Sigmoid colon (tissue), 7 donors: ENCODE results near the gene RAB3C. TPM values are rescaled to one million over a fixed set of nuclear protein-coding genes. Genes with fewer than 3 reads are reported as not detected.

Experiments used
- DNase-seq: peaks from one replicate; pipeline ENCODE4 v3.0.0-alpha.2; 2019
- H3K27ac ChIP-seq, 4 donors: fragments of 200-600 bp; sonication (generic); one replicate each; pipeline ENCODE4 v1.5.1; 2016 to 2019; ENCODE audit warnings: mild to moderate bottlenecking in 1 of 4
- H3K27me3 ChIP-seq, 3 donors: fragments of 200-600 bp; sonication (generic); one replicate each; pipeline ENCODE4 v1.5.1; 2019; ENCODE audit warnings: mild to moderate bottlenecking in 1 of 3
- H3K36me3 ChIP-seq, 4 donors: fragments of 200-600 bp; sonication (generic); one replicate each; pipeline ENCODE4 v1.5.1; 2016 to 2019
- H3K4me1 ChIP-seq, 4 donors: fragments of 200-600 bp; sonication (generic); one replicate each; pipeline ENCODE4 v1.5.1; 2017 to 2019
- H3K4me3 ChIP-seq, 4 donors: fragments of 200-600 bp; sonication (generic); one replicate each; pipeline ENCODE4 v1.5.1; 2017 to 2019; ENCODE audit warnings: mild to moderate bottlenecking in 2 of 4, moderate library complexity in 1 of 4
- H3K9me3 ChIP-seq, 4 donors: fragments of 200-600 bp in 3 of 4; sonication (generic) in 3 of 4; one replicate each; pipeline versions ENCODE4 v1.5.1 to v1.6.1; 2013 to 2019
- CTCF ChIP-seq, 4 experiments: fragments of 450-650 bp in 3 of 4; fragments of 200-600 bp in 1 of 4; IDR thresholded peaks; one replicate each; pipeline ENCODE4 v1.5.1; 2016 to 2019; ENCODE audit warnings: antibody characterized with exemption in 4 of 4, mild to moderate bottlenecking in 3 of 4, moderate library complexity in 2 of 4
- EP300 ChIP-seq, 4 donors: sonication (generic); formaldehyde crosslinking; IDR thresholded peaks; one replicate each; pipeline ENCODE4 v1.6.1; 2017; ENCODE audit warnings: antibody characterized with exemption in 4 of 4
- POLR2A ChIP-seq, 2 donors: fragments of 450-650 bp; IDR thresholded peaks; one replicate each; pipeline ENCODE4 v1.6.1; 2016; ENCODE audit warnings: antibody characterized with exemption in 2 of 2, mild to moderate bottlenecking in 2 of 2, moderate library complexity in 2 of 2
- POLR2AphosphoS5 ChIP-seq, 4 donors: sonication (generic); formaldehyde crosslinking; IDR thresholded peaks; one replicate each; pipeline ENCODE4 v1.6.1; 2017; ENCODE audit warnings: antibody characterized with exemption in 4 of 4
- WGBS, 2 donors: extraction: QIAGEN DNeasy Blood & Tissue Kit; methylation state at CpG; one replicate each; pipeline ENCODE4 v1.1.7; 2013; 5-methylcytosine and 5-hydroxymethylcytosine counted together
- intact Hi-C: fragments of 100-400 bp; cut with DNase I; formaldehyde crosslinking; loops from one replicate; pipeline ENCODE4 v1.15.1; 2023
- polyA plus RNA-seq, 3 donors: library from polyadenylated mRNA; stranded (reverse); fragments of 200-250 nt; gene quantifications; one replicate each; pipeline ENCODE4 v1.2.3, GENCODE V29; 2013
- total RNA-seq, 4 donors: library from RNA; depleted of rRNA; stranded (reverse); fragments of >200 nt; gene quantifications; one replicate each; pipeline ENCODE4 v1.1.0, GENCODE V29; 2016
- donor health status: healthy with polysubstance abuse.
- donor health status: Bipolar disorder and iron deficiency.
- donor health status: healthy.

Gene RAB3C
- total and polyA plus RNA-seq, 7 donors, result under 0.01 to 17.6 (median 2.4) TPM; not detected in 1

- no peak overlapping the region for H3K4me3 ChIP-seq
Observed at GRCh38 chr5:58674070-58674469, 91.2 kb downstream of the RAB3C start.

GRCh38 chr5:58674711-58675110, 91.8 kb downstream of the RAB3C start:
- Histone ChIP-seq H3K9me3 (no peaks in the 10 kb centered on the region), H3K27me3 (no peaks in the 10 kb centered on the region), H3K36me3 (no peaks in the 10 kb centered on the region), H3K4me1 (no peaks in the 10 kb centered on the region), H3K27ac (no peak overlapping the region), H3K4me3 (no peak overlapping the region)
- 75 to 78% methylated on average over 2 of the region's 2 CpGs for WGBS, 2 donors
- no peak for TF ChIP-seq POLR2AphosphoS5 (IDR thresholded peaks at IDR 0.05)
- TF ChIP-seq CTCF (IDR thresholded peaks at IDR 0.05), result no peak
- TF ChIP-seq POLR2A (IDR thresholded peaks at IDR 0.05), result no peak
- TF ChIP-seq EP300 (IDR thresholded peaks at IDR 0.05), result no peak
- intact Hi-C loops, result no loop called here
- DNase-seq, result no peak

More at GRCh38 chr5:58674070-58674469, 91.2 kb downstream of the RAB3C start:
- no peaks in the 10 kb centered on the region for H3K9me3 ChIP-seq
- no peak overlapping the region for H3K27ac ChIP-seq
- WGBS, 2 donors, result 89 to 90% methylated on average over 2 of the region's 2 CpGs
- H3K36me3 ChIP-seq, result no peaks in the 10 kb centered on the region
- TF ChIP-seq POLR2AphosphoS5 (IDR thresholded peaks at IDR 0.05), result no peak
- no peak for TF ChIP-seq POLR2A (IDR thresholded peaks at IDR 0.05)
- no peak for TF ChIP-seq CTCF (IDR thresholded peaks at IDR 0.05)
- no peak for TF ChIP-seq EP300 (IDR thresholded peaks at IDR 0.05)
- intact Hi-C loops, result no loop called here
- H3K4me1 ChIP-seq, result no peaks in the 10 kb centered on the region
- DNase-seq, result no peak
- H3K27me3 ChIP-seq, result no peaks in the 10 kb centered on the region

- Histone ChIP-seq H3K27ac (no peak overlapping the region), H3K27me3 (no peaks in the 10 kb centered on the region), H3K4me3 (no peak overlapping the region), H3K4me1 (no peaks in the 10 kb centered on the region), H3K9me3 (no peaks in the 10 kb centered on the region), H3K36me3 (no peaks in the 10 kb centered on the region)
- 90 to 93% methylated on average over 1 of the region's 1 CpG for WGBS, 2 donors
- intact Hi-C loops, result no loop called here
- TF ChIP-seq CTCF (IDR thresholded peaks at IDR 0.05) (no peak), POLR2A (IDR thresholded peaks at IDR 0.05) (no peak), POLR2AphosphoS5 (IDR thresholded peaks at IDR 0.05) (no peak), EP300 (IDR thresholded peaks at IDR 0.05) (no peak)
- DNase-seq, result no peak
Observed at GRCh38 chr5:58675341-58675740, 92.5 kb downstream of the RAB3C start.

- intact Hi-C loops, result no loop called here
- DNase-seq, result no peak
- Histone ChIP-seq H3K36me3 (no peaks in the 10 kb centered on the region), H3K27me3 (no peaks in the 10 kb centered on the region), H3K9me3 (no peaks in the 10 kb centered on the region), H3K4me3 (no peak overlapping the region), H3K27ac (no peak overlapping the region), H3K4me1 (no peaks in the 10 kb centered on the region)
- no peak for TF ChIP-seq EP300 (IDR thresholded peaks at IDR 0.05)
- TF ChIP-seq POLR2A (IDR thresholded peaks at IDR 0.05), result no peak
- TF ChIP-seq POLR2AphosphoS5 (IDR thresholded peaks at IDR 0.05), result no peak
- no peak for TF ChIP-seq CTCF (IDR thresholded peaks at IDR 0.05)
- 84 to 87% methylated on average over 2 of the region's 2 CpGs for WGBS, 2 donors
Observed at GRCh38 chr5:58677650-58678049, 94.8 kb downstream of the RAB3C start.

GRCh38 chr5:58680503-58680902, 97.6 kb downstream of the RAB3C start:
- H3K4me1 ChIP-seq, result no peaks in the 10 kb centered on the region
- TF ChIP-seq POLR2AphosphoS5 (IDR thresholded peaks at IDR 0.05), result no peak
- TF ChIP-seq CTCF (IDR thresholded peaks at IDR 0.05), result no peak
- TF ChIP-seq EP300 (IDR thresholded peaks at IDR 0.05), result no peak
- no peak for TF ChIP-seq POLR2A (IDR thresholded peaks at IDR 0.05)
- 80 to 84% methylated on average over 2 of the region's 2 CpGs for WGBS, 2 donors
- intact Hi-C loops, result no loop called here
- no peaks in the 10 kb centered on the region for H3K9me3 ChIP-seq
- no peaks in the 10 kb centered on the region for H3K36me3 ChIP-seq
- H3K4me3 ChIP-seq, result no peak overlapping the region
- no peak overlapping the region for H3K27ac ChIP-seq
- no peak for DNase-seq
- H3K27me3 ChIP-seq, result no peaks in the 10 kb centered on the region
